ENCODE results near the gene ZNF23.

The ZNF23 gene

DNA sequence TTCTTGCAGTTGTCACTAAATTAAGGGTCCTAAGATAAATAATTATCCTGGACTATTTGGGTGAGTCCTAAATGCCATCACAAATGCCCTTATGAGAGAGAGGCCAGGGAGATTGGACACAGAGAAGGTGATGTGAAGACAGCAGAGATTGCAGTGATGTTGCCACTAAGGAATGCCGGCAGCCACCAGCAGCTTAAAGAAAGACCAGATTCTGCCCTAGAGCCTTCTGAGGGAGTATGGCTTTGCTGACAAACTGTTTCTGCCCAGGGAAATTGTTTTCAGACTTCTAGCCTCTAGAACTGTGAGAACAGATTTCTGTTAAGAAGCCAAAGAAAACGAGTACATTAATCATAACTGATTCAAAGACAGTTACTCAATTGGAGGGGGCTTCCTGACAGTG lies 10.0 kb upstream of the ZNF23 start:
- DNase-seq (ENCODE audit: low read depth in 1 of 2, low spot score in 1 of 2) = no peak

DNA sequence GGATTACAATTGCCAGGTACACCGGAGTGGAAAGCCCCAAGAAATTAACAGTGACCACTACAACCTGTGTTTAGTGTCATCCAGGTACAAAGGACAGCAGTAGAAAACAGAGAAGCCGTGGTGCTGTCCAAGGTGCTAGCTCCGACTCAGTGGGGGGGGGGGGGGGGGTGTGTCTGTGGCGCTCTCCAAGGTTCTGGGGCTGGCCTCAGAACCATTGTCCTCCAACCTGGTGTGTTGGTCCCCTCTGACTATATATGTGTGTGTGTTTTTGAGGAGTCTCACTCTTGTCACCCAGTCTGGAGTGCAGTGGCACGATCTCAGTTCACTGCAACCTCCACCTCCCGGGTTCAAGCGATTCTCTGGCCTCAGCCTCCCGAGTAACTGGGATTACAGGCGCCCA lies 5.8 kb upstream of the ZNF23 start:
- DNase-seq (ENCODE audit: low read depth in 1 of 2, low spot score in 1 of 2) = no peak

DNA sequence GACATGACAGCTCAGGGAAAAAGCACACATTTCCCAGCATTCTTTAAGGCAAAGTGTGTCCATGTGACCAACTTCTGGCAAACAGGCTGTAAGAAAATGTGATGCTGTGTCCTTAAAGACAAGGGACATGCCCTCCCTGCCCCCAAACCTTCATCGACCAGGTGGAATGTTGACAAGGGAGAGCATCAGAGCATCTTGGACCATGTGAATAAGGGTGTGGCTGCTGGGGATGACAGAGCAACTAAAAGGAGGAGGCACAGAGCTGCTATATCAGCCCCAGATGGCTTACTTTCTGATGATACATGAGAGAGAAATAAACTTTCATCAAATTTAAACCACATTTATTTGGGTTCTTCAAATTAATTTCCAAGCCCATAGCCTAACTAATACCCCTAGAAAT lies 2.2 kb upstream of the ZNF23 start:
- DNase-seq (ENCODE audit: low read depth in 1 of 2, low spot score in 1 of 2) = no peak

DNA sequence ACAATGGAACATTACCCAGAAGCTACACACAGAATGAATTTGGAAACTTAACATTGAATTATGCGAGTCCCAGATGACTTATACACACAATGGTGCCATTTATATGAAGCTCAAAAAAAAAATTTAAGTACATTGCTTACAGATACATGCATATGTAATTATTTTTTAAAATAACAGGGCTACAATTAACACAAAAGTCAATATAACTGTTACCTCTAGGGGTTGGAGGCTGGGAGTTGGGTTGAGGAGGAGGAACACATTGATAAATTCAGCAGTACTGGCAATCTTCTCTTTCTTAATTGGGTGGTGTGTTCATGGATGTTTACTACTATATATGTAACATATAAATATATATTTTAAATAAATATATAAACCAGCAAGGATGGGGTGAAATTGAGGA lies 1.1 kb downstream of the ZNF23 start:
- DNase-seq (ENCODE audit: low read depth in 1 of 2, low spot score in 1 of 2) = no peak

DNA sequence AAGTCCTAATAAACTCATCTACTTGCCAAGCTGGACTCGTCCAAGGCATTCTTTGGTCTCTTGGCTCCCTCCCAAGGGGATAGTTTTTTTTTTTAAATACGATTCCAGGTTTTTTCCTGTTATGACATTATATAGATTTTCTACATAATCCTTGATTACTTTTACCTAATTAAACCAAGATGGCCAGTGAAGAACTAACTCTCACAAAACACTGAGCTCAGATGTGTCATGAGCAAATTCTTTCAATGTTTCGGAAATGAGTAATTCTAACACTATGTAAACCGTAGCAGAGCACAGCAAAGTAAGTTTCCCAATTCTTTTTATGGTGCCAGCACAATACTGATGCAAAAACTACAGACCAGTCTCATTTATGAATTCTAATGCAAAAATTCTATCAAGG lies 1.8 kb downstream of the ZNF23 start:
- DNase-seq (ENCODE audit: low read depth in 1 of 2, low spot score in 1 of 2) = no peak

DNA sequence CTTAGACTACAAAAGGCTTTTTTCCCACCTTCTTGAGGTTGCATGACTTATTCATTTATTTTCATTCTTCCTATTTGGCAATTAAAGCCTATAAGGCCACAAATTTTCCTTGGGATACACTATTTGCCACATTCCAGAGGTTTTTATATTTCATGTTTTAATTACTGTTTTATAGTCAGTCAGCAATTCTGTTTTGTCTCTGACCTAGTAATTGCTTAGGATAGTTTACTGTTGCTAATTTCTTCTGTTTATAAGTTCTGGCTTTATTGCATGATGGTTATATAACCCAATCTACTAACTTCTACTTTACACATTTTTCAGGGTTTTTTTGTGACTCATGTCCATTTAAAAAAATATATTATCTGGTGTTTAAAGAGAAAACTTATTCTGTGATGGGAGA lies 2.5 kb downstream of the ZNF23 start:
- DNase-seq (ENCODE audit: low read depth in 1 of 2, low spot score in 1 of 2) = no peak

DNA sequence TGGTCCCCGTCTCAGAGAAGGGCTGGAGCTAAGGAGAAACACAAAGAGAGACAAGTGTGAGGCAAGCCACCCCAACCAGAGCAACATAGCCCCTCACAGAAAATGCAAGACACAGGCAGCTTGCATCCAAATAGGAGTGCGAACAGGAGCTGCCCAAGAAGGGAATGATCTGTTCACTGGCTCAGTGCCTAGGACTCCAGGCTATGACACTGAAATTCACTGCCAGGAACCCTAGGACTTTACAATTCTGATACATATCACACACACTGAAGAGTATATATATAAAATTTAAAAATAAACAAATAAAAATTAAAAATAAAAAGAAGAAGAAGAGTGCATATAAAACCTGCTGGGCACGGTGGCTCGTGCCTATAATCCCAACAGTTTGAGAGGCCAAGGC lies 5.2 kb downstream of the ZNF23 start:
- DNase-seq (ENCODE audit: low read depth in 1 of 2, low spot score in 1 of 2) = no peak

DNA sequence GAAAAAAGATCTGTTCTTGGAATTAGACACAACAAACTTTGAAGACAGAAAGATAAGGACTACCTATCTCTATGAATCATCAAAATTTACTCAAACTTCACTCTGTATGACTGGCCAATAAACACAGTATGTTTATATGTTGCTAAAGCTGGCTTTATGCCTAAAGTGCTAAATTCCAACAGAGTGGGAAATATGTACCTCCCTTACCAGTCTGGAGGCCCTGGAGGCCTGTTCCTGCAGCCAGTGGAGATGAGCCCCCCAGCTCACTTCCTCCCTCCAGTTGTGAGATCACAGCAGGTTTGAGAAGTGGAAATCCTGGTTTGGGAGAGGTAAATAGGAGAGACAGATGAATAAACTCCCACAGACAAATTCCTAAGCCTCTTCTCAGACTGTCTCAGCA lies 9.0 kb downstream of the ZNF23 start:
- DNase-seq (ENCODE audit: low read depth in 1 of 2, low spot score in 1 of 2) = no peak

DNA sequence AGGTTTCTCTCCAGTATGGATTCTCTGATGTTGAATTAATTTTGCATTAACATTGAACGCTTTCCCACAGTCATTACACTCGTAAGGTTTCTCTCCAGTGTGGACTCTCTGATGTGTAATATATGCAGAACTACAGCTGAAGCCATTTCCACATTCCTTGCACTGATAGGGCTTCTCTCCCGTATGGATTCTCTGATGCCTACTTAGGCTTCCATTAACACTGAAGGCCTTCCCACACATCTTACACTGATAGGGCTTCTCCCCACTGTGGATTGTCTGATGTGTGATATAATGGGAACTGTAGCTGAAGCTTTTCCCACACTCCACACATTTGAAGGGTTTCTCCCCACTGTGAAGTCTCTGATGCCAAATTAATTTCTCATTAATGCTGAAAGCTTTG lies 13.0 kb downstream of the ZNF23 start:
- DNase-seq (ENCODE audit: low read depth in 1 of 2, low spot score in 1 of 2) = no peak

DNA sequence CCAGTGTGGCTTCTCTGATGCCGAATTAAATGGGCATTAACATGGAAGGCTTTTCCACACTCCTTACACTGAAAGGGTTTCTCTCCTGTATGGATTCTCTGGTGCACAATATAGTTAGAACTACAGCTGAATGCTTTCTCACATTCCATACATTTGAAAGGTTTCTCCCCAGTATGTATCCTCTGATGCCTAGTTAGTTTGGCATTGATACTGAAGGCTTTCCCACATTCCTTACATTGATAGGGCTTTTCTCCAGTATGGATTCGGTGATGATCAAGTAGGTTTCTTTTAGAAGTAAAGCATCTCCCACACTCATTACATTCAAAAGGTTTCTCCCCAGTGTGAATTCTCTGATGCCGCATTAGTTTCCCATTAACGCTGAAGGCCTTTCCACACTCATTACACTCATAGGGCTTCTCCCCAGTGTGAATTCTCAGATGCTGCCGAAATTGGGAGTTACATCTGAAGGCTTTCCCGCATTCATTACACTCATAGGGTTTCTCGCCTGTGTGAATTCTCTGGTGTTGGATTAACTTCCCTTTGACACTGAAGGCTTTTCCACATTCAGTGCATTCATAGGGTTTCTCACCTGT lies 13.7 kb downstream of the ZNF23 start:
- no peak for DNase-seq (ENCODE audit: low read depth in 1 of 2, low spot score in 1 of 2)

DNA sequence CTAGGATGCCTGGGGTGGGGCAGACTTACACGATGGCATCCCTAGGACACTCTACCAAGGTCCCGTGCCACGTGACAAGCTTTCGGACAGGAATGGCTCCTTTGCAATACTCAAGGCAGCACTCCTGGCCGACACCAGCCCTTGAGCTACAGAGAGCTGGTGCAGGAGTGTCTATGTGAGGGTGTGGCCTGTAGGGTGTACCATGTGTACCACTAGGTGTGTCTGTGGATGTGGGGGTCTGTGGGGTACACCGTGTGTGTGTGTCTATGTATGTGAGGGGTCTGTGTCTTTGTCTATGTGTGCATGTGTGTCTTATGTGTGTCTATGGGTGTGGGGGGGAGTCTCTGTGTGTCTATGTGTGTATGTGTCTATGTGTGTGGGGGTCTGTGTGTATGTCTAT lies 18.3 kb downstream of the ZNF23 start:
- no peak for DNase-seq (ENCODE audit: low read depth in 1 of 2, low spot score in 1 of 2)

DNA sequence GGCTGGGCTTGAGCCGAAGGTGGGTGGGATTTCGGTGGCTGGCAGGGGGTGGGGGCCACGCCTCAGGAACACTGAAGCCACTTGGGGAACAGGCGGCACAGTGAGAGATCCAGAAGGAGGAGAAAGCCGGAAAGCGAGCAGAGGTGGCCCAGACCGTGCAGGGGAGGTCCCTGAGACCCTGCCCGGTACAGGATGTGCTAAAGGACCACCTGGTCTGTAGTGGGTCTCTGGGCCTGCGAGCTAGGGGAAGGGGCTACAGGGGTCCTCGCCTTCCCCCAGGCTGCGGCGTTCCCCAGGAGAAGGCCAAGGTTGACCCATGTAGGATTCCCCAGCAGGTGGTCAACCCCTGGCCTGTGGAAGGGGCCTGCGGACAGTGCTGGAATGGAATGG lies 20.0 kb downstream of the ZNF23 start, which contains the start of gene TLE7:
TSS of gene TLE7 (minus strand) at position 4 of the 390 bp plus-strand sequence. CDS start 8,730 bp downstream, outside the sequence.
- no peak for DNase-seq (ENCODE audit: low read depth in 1 of 2, low spot score in 1 of 2)

DNA sequence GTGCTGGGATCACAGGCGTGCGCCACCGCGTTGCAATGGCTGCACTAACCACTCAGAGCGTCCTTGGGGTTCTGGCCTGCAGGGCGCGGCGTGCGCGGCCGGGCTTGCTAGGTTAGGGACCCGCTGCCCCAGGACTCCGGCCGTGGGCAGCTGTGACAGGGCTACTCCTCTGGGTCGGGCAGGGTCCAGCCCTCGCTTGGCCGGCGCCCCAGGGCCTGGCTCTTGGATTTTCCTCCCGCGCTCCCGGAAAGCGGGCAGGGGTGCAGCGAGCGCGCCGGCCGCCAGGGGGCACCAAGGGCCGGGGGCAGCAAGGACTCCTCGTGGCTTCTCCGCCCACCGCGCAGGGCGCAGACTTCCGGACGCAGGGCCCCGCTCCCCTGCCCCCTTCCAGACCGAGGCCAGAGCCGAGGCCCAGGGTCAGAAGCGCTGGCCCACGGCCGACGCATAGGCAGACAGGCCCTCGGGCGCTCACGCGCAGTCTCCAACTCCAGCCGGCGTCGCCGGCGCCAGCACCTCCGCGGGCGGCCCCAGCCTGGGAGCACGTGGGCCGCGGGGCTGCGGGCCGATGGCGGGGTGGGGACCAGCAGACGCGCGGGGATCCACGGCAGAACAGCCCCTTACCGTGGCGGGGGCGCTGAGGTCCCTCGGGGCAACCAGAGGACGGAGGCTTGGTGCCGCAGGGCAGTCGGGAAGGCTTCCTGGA lies 20.5 kb downstream of the ZNF23 start:
- peak in 1 of 2 donors; percentile 17 for DNase-seq (ENCODE audit: low read depth in 1 of 2, low spot score in 1 of 2)

DNA sequence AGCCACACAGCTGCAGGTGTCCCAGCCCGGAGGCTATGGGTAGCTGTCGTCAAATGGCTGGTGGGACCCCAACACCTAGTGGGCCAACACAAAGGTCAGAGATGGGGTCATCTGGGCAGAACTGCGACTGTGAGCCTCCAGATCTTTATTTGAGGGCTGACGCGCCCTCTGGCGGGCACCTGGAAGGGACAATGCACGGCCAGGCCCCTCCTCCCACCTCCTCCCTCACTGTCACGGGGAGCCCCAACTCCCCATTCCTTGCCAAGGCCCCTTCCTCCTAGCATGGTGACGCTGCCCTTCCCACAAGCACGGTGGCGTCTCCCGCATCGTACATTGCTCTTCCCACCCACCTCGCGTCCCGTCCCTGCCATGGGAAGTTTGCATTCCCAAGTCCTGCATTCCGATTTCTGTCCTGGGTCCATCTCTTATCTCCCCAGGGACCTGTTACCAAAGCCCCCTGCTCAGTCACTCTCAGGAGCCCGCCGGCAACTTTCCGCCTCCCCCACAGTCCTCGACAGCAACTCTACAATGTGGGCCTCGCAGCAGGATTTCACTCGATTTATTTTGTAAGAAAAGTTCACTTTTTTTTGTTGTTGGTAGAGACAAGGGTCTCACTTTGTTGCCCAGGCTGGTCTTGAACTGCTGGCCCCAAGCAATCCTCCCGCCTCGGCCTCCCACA lies 21.2 kb downstream of the ZNF23 start:
- no peak for DNase-seq (ENCODE audit: low read depth in 1 of 2, low spot score in 1 of 2)

DNA sequence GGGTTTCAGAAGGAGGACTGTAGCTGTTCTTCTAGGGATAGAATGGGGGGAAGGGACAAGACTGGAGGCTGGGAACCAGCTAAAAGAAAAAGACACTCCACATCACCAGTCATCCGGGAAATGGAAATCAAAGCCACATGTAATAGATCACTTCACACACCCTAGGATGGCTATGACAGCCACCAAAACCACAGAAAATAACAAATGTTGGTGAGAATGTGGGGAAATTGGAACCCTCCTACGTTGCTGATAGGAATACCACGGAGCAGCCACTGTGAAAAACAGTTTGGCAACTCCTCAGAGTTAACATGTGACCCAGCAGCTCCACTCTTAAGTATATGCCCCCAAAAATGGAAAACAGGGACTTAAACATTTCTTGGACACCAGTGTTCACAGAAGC lies 22.5 kb downstream of the ZNF23 start:
- DNase-seq (ENCODE audit: low read depth in 1 of 2, low spot score in 1 of 2) = no peak

DNA sequence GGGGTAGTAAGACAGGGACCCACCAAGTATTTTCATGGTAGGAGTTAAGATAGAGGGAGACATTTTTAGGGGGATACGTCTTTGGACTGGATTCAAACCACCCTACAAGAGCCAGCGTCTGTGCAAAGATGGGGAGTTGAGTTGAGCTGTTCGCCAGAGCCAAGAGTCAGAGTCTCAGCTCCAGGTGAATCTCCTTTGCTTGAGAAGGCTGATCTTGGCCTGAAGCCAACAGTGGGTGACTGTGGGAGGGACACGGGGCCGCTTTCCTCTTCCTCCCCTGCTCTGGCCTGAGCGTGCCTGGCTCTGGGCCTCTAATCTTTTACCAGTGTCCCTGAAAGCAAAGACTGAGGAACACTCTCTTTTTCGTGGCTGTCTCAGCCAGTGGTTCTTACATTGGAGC lies 25.6 kb downstream of the ZNF23 start:
- no peak for DNase-seq (ENCODE audit: low read depth in 1 of 2, low spot score in 1 of 2)

DNA sequence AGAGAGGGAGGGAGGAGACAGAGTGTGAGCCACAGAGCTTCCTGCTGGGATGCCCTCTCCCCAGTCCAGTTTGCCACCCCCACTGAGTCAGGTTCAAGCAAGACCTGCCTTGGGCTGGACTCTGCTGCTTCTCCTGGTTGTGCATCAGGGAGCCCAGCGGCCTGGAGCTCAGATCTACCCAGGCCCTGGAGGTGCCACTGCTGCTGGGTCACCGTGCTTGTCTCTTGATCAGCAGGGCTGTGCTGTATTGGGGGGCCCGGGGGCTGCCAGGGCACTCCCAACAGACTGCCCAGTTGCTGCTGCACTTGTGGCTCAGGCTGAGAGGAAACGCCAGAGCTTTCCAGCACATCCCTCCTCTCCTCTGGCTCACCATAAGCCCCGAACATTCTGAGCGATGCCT lies 29.1 kb downstream of the ZNF23 start:
- DNase-seq (ENCODE audit: low read depth in 1 of 2, low spot score in 1 of 2) = no peak

DNA sequence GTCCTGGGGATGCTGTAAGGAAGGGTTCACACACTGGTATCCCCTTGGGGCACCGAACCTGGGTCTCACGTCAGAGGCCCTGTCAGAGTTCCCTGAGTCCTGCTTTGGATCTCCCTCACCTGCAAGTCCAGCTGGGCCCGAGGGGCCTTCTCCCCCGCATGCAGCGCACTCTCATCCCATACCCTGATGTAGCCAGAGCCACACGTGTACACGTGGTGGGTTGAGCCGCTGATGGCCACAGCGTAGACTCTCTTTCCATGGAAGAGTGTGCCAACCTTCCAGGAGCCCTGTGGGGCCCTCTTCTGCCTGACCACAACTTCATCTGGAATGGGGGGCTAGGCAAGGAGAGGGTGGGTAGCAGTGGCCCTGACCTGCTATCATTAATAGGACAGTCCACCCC lies 30.1 kb downstream of the ZNF23 start:
- DNase-seq (ENCODE audit: low read depth in 1 of 2, low spot score in 1 of 2) = no peak

DNA sequence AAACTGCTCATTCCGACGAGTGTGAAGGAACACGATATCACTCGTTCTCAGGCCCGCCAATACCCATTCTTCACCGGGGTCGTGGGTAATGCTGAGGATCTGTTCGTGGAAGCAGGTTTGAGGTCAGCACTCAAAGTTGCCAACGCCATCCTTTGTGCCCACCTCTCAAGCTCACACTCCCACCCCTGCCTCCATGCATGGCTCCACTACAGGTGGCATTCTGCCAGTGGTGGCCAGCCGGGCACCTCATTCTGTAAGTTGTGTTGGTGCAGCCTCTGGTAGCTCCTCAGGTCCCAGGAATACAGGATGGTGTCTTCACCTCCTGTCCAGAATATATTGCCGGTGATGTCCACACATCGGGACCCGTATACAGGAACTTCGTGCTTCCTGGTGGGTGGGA lies 30.9 kb downstream of the ZNF23 start:
- no peak for DNase-seq (ENCODE audit: low read depth in 1 of 2, low spot score in 1 of 2)

DNA sequence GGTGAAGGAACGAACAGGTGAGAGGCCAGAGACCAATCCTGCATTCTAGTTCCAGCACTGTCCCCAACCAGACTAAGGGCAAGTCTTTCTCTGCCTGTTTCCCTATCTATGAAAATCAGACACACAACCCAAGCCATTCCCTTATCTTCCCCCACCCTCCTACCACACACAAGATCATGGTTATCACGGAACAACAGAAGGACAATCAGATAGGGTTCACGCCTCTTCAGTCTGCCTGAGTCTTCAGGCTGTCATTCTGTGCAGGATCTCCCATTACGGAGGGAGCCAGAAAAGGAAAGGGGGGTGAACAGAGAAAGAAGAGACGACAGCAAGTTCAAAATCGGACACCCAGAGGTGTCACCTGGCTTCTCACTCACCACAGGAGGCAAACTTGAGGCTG lies 31.3 kb downstream of the ZNF23 start:
- DNase-seq (ENCODE audit: low read depth in 1 of 2, low spot score in 1 of 2) = no peak

DNA sequence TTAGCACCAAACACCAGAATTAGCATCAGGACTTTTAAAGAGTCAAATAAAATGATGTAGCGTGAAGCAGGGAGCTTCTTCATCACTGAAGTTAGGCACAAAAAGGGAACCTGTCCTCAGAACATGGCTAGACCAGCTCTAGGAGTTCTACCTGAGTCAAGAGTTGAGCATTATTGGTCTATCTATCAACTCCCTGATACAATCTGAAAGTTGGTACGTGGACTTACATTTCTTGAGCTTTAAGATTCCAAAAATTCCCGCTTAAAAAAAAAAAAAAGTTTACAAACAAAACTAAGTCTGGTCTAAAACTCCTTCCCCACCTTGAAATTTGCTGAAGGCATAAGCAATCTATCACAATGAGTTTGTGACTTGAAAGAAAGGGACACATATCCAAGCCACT lies 32.5 kb downstream of the ZNF23 start:
- DNase-seq (ENCODE audit: low read depth in 1 of 2, low spot score in 1 of 2) = no peak

DNA sequence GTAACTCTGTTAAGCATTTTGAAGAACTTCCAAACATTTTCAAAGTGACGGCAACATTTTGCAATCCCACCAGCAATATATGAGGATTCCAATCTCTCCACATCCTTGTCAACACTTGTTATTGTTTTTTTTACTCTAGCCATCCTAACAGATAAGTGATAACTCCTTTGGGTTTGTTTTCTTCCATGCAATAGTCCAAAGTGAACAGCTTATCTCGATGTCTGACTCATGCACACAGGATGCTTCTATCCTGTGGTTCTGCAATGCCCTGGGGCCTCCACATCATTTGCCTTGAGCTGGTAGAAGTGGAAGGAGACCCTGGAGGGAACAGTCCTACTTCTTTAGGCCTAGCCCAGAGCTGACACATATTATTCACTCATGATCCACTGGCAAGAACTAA lies 33.2 kb downstream of the ZNF23 start:
- no peak for DNase-seq (ENCODE audit: low read depth in 1 of 2, low spot score in 1 of 2)

DNA sequence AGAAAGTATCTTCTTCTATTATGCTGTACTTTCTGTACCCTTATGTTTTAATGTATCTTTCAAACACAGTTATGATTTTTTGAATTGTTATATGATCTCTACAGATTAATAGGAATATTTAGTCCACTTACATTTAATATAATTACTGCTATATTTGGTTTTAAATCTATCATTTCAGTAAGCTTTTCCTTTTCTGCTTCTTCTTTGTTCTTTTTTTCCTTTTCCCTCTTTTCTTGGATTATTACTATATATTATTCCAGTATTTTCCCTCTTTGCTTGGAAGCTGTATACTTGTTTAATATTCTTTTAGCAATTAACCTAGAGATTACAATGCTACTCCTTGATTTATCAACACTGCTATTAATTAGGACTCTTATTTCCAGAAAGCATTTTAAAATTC lies 33.7 kb downstream of the ZNF23 start:
- DNase-seq (ENCODE audit: low read depth in 1 of 2, low spot score in 1 of 2) = no peak
